ENCODE results near the gene SLC46A1.

Gene SLC46A1

GRCh38 chr17:28386391-28386790, 19.6 kb downstream of the SLC46A1 start:
- no peak overlapping the region for H3K4me3 ChIP-seq (ENCODE audit: low read length)
- DNase-seq (ENCODE audit: low read depth, low spot score), result no peak

DNA sequence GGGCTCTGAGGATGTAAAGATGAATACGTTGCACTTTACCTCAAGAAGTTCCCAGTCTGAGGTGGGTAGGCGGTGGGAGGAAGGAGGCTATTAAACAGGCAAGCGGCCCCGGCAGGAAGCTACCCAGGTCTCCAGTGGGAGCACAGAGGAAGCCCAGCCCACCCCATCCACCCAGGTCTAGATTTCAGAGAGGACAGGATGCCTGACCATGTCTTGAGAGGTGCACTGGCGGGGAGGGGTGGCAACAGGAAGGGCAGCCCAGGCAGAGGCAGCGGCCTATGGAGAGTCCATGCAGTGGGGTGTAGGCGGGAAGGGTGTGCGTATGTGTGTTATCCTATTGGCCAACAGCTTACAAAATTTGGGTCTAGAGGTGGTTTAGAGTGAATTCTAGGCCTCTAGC, 20.6 kb downstream of the SLC46A1 start:
- DNase-seq (ENCODE audit: low read depth, low spot score), result no peak
- no peak overlapping the region for H3K4me3 ChIP-seq (ENCODE audit: low read length)

DNA sequence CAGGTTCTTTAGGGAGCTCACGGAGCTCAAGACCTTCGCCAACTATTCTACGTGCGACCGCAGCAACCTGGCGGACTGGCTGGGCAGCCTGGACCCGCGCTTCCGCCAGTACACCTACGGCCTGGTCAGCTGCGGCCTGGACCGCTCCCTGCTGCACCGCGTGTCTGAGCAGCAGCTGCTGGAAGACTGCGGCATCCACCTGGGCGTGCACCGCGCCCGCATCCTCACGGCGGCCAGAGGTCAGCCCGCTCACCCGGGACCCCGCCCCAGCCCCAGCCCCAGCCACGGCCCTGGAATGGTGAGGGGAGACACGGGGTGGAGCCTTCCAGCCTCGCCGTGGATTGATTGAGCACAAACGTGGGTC, 21.0 kb downstream of the SLC46A1 start:
- DNase-seq (ENCODE audit: low read depth, low spot score), result no peak
- no peak overlapping the region for H3K4me3 ChIP-seq (ENCODE audit: low read length)

DNA sequence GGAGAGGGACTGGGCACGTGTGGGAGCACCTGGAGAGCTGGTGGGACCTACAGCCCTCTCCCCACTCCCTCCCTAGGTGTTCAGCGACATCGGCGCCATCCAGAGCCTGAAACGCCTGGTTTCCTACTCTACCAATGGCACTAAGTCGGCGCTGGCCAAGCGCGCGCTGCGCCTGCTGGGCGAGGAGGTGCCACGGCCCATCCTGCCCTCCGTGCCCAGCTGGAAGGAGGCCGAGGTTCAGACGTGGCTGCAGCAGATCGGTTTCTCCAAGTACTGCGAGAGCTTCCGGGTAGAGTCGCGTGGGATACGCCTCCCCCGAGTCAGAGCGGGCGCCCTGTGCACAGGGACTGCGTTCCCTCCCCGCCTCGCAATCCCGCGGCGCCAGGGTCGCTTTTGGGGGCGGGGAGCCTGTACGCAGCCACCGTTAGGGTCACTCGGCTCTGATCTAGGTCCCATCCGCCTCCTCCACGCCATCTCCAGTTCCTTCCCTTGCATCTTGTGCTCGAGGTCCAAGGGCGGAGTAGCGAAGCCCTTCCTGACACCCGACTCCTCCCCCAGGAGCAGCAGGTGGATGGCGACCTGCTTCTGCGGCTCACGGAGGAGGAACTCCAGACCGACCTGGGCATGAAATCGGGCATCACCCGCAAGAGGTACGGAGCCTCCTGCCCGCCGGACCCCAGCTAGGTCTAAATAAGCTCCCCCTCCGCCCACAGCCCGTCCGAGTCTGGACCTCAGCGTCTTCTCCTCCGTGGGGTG, 21.6 kb downstream of the SLC46A1 start:
- no peak for DNase-seq (ENCODE audit: low read depth, low spot score)
- no peak overlapping the region for H3K4me3 ChIP-seq (ENCODE audit: low read length)

GRCh38 chr17:28381141-28381825, 24.7 kb downstream of the SLC46A1 start:
- DNase-seq (ENCODE audit: low read depth, low spot score), result no peak
- H3K4me3 ChIP-seq (ENCODE audit: low read length), result no peak overlapping the region

DNA sequence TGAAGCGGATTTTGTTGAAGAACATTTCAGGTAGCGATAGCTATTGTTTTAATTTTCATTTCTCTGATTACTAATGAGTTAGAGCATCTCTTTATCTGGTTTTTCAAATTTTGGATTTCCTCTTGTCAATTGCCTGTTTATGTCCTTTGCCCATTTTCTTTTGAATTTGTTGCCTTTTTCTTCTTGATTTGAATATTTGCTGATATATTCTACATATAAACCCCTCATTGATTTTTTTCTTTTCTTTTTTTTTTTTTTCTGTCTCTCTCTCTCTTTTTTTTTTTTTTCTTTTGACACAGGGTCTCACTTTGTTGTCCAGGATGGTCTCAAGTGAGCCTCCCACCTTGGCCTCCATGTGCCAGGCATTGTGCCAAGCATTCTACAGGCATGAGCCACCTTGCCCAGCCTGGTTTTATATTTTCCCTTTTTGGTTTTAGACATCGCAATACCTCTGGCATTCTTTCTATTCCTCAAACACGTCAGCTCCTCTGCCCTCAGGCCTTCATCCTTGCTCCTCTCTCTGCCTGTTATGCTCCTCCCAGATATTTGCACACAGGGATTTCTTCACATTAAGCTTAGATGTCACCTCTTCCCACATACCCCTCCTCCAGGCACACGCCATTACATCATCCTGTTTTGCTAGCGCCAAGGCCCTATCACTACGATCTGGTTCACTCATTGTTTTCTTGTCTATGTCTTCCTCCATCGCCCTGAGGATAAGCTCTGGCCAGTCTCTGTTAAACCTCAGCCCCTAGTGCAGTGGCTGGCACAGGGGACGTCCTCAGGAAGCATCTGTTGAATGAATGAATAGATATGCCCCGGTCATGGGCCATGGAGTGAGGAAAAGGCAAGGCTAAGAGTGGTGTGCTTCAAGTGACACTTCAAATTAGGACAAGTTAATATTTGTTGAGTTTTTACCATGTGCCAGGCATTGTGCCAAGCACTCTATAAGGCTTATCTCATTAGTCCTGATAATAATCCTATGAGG, 25.9 kb downstream of the SLC46A1 start:
- DNase-seq (ENCODE audit: low read depth, low spot score), result no peak
- H3K4me3 ChIP-seq (ENCODE audit: low read length), result no peak overlapping the region

DNA sequence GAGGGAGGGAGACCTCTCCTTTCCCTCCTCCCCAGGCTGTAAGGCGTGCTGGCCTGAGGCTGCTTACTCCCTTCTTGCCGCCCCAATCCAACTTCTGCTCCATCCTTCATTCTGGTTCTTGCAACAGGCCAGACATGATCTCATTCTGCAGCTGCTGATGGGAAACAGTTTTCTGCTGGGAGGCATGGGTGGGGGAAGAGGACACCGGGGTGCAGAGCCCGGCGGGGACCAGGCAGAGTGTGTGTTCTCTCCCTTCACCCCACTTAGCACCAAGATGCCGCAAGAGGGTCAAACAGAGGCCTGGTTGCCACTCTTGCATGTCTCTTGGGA, 33.1 kb downstream of the SLC46A1 start:
- H3K4me3 ChIP-seq (ENCODE audit: low read length), result no peak overlapping the region
- DNase-seq (ENCODE audit: low read depth, low spot score), result no peak

GRCh38 chr17:28372203-28372944, 33.6 kb downstream of the SLC46A1 start:
- H3K4me3 ChIP-seq (ENCODE audit: low read length), result peak overlapping the region; percentile 71
- DNase-seq (ENCODE audit: low read depth, low spot score), result no peak

GRCh38 chr17:28371245-28372202, 34.5 kb downstream of the SLC46A1 start, which contains the start of gene SARM1:
TSS of gene SARM1 (plus strand) at chr17:28371694. CDS start at chr17:28372033, 339 bp downstream.
- peak within 1 kb of the TSS; percentile 71 for H3K4me3 ChIP-seq (ENCODE audit: low read length)
- peak; percentile 75 for DNase-seq (ENCODE audit: low read depth, low spot score)

DNA sequence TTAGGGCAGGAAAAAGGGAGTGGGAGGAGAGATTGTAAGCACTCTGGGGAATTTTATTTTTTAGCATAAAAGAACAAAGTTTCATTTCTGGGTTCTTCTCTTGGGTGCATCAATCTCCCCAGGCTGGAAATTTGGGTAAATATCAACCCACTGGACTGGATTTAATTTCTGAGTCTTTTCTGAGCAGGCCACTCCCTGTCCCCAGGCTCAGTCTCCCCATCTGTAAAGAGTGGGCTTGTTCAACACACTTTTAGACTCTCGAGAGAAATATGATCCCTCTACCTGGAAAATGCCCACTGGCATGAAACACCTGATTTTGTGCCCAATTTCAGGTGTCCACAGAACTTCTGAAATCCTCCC, 35.3 kb downstream of the SLC46A1 start:
- no peak for DNase-seq (ENCODE audit: low read depth, low spot score)
- peak overlapping the region; percentile 71 for H3K4me3 ChIP-seq (ENCODE audit: low read length)

- no peak for DNase-seq (ENCODE audit: low read depth, low spot score)
- H3K4me3 ChIP-seq (ENCODE audit: low read length), result peak within 1 kb of the TSS; percentile 71
Measured at GRCh38 chr17:28370035-28370743, 35.8 kb downstream of the SLC46A1 start, which contains the start of gene VTN. TSS of gene VTN (minus strand) at chr17:28370307. CDS start at chr17:28370203, 104 bp downstream.

- no peak overlapping the region for H3K4me3 ChIP-seq (ENCODE audit: low read length)
- no peak for DNase-seq (ENCODE audit: low read depth, low spot score)
Measured at GRCh38 chr17:28369684-28370034, 36.4 kb downstream of the SLC46A1 start.

GRCh38 chr17:28368915-28369683, 36.9 kb downstream of the SLC46A1 start:
- H3K4me3 ChIP-seq (ENCODE audit: low read length), result no peak overlapping the region
- DNase-seq (ENCODE audit: low read depth, low spot score), result no peak

- H3K4me3 ChIP-seq (ENCODE audit: low read length), result no peak overlapping the region
Measured at GRCh38 chr17:28368306-28368831, 37.6 kb downstream of the SLC46A1 start.

DNA sequence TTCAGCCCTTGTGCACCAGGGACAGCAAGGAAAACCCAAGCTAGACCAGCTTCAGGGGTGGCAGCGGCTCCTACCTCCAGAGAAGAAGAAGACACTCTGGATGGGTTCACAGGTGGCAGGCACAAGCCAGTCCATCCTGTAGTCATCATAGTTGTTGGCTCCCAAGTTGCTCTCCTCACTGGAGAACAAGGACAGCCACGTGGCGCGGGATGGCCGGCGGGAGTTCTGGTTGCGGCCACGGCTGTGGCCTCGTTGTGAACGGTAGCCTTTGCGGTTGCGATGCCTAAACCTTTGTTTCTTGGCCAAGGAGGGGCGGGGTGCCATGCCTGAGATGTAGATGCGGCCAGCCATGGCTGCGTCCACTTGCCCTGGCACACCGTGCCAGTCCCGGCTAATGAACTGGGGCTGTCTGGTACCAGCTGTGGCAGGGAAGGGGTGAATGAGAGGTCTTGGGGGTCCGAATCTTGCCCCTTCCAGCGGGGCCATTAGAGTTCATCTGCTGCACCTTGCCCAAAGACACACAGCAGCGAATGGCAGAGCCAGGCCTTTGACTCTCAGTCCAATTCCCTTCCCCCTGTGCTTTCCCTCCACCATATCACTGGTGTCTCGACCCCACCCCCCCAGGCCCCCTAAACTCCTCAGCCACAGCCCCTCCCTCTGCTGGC, 38.2 kb downstream of the SLC46A1 start:
- no peak overlapping the region for H3K4me3 ChIP-seq (ENCODE audit: low read length)
- DNase-seq (ENCODE audit: low read depth, low spot score), result no peak

More at GRCh38 chr17:28368306-28368831, 37.6 kb downstream of the SLC46A1 start:
- no peak for DNase-seq (ENCODE audit: low read depth, low spot score)

DNA sequence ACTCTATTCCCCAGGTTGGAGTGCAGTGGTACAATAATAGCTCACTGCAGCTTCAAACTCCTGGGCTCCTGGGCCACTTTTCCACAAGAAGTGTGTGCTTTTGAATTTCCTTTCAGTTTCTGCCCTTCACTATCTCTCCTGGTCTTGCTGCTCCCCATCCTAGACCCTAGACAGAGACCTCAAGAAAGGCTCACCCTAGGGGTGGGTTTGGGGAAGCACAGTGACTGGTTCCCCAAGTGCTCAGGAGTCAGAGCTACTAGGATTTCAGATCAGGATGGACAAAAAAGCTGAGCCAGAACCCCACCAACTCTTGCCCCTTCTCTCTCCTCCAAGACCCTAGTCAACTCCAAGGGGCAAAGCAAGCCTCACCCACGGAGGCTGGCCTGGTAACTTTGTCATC, 39.4 kb downstream of the SLC46A1 start:
- no peak for DNase-seq (ENCODE audit: low read depth, low spot score)
- H3K4me3 ChIP-seq (ENCODE audit: low read length), result no peak overlapping the region

All from Jurkat, Clone E6-1 (cell line).